Activated T-cell treated with anti-CD3 and anti-CD28 coated beads, Interleukin-2, amount 50 U/mL, for 1 hour (primary cell): ENCODE measurements around the gene PMPCA.
A peak's percentile ranks its signal among the peaks of the same experiment; 100 is the strongest.
"Not testable (repeated sequence)": the region's sequence is repeated elsewhere in the genome, so short reads cannot be mapped to it uniquely, and the experiment has no call there.

Source experiments
- DNase-seq: peaks from one replicate; pipeline ENCODE4 v3.0.0-alpha.2; 2020

Gene PMPCA

GRCh38 chr9:136395345-136396218, 14.9 kb upstream of the PMPCA start:
- DNase-seq = no peak

- DNase-seq = no peak
These were observed 14.3 kb upstream of the PMPCA start for GRCh38 chr9:136396219-136396515.

- no peak for DNase-seq
These were observed 12.8 kb upstream of the PMPCA start for GRCh38 chr9:136397643-136398042.

GRCh38 chr9:136398286-136398685, 12.2 kb upstream of the PMPCA start:
- no peak for DNase-seq

GRCh38 chr9:136399176-136400037, 11.1 kb upstream of the PMPCA start:
- peak; percentile 39 for DNase-seq

- peak; percentile 88 for DNase-seq
These were observed 10.2 kb upstream of the PMPCA start, which contains the start of gene SNAPC4 for GRCh38 chr9:136400038-136400834. SNAPC4 (minus strand) TSS chr9:136400170; CDS start chr9:136398428, 1,742 bp downstream.

- DNase-seq = no peak
These were observed 9.1 kb upstream of the PMPCA start for GRCh38 chr9:136401173-136401922.

GRCh38 chr9:136402067-136402466, 8.4 kb upstream of the PMPCA start:
- no peak for DNase-seq

GRCh38 chr9:136403538-136403914, 6.9 kb upstream of the PMPCA start:
- peak; percentile 71 for DNase-seq

- peak; percentile 35 for DNase-seq
These were observed 6.3 kb upstream of the PMPCA start for GRCh38 chr9:136403915-136404800.

GRCh38 chr9:136404801-136405136, 5.7 kb upstream of the PMPCA start:
- DNase-seq = no peak

GRCh38 chr9:136405481-136405880, 5.0 kb upstream of the PMPCA start:
- no peak for DNase-seq

GRCh38 chr9:136405904-136406303, 4.6 kb upstream of the PMPCA start:
- not testable (repeated sequence) for DNase-seq

GRCh38 chr9:136407061-136407460, 3.4 kb upstream of the PMPCA start:
- DNase-seq = not testable (repeated sequence)

- DNase-seq = no peak
These were observed 2.5 kb upstream of the PMPCA start for GRCh38 chr9:136407911-136408310.

- peak; percentile 53 for DNase-seq
These were observed 652 bp upstream of the PMPCA start for GRCh38 chr9:136409557-136410455.

- no peak for DNase-seq
These were observed 920 bp downstream of the PMPCA start for GRCh38 chr9:136411378-136411777.

- DNase-seq = no peak
These were observed 2.5 kb downstream of the PMPCA start for GRCh38 chr9:136412962-136413361.

GRCh38 chr9:136416427-136416826, 6.0 kb downstream of the PMPCA start:
- no peak for DNase-seq

GRCh38 chr9:136416914-136417313, 6.5 kb downstream of the PMPCA start:
- no peak for DNase-seq
